IPS DF 4.7 (cell line): Measurements from ENCODE around the gene CDH18.

Experiments
- DNase-seq: peaks from one replicate; pipeline ENCODE4 v3.0.0-alpha.2; 2013; ENCODE audit warnings: low spot score; ENCODE audit errors: extremely low read depth

CDH18 gene

DNA sequence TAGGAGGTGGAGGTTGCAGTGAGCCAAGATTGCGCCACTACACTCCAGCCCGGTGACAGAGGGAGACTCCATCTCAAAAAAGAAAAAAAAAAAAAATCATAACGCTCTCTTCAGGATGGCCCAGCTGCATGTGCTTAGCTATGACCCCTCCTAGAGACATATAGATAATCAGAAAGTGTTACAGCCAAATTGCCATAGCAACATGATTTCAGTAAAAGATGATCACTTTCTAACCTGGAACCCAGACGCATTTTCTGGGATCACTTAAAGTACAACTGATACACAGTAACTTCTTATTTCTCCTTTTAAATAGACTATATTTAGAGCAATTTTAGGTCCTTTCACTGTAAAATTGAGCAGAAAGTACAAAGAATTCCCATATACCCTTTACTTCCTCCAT, 372.9 kb downstream of the CDH18 start:
- no peak for DNase-seq

DNA sequence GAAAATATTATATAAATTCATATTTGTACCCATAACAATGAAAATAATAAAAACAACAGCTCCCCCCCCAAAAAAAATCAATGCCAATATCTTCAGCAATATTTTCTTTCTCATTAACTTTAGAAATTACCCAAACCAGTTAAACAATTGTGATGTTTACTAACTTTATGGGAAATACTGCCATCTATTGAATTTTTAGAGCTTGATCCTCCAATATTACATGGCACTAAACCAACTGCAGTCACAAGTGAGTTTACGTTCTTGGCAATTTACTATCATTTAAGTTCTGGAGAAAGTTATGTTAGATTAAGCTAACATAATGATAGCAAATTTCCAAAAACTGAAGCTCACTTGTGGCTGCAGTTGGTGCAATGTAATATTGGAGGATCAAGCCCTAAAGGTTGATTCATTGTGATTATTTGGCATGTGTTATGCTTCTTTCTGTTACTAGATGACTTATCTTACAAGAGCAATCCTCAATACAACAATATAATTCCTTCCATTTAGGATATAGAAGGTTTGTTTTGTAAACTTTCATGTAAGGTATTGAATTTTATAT, 379.5 kb downstream of the CDH18 start:
- no peak for DNase-seq

GRCh38 chr5:19605846-19606407, 382.1 kb downstream of the CDH18 start:
- DNase-seq, result no peak

DNA sequence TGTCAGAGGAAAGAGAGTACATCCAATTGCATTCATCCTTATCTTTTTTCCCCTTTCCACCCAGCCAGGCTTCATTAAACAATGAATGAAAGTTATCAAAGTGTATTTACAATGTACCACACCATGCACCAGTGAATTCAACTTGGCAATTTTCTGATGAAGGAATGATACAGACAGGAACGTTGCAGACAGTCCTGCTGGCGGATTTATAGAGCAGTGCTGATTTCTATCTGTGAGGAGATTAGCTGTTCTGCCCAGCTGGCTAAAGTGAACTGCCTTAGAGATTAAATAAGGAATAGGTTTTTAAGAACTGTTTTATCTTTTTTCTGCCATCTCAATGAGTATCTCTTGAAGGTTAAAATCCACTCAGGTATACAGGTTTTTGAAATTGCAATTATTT, 403.9 kb downstream of the CDH18 start:
- DNase-seq, result no peak

DNA sequence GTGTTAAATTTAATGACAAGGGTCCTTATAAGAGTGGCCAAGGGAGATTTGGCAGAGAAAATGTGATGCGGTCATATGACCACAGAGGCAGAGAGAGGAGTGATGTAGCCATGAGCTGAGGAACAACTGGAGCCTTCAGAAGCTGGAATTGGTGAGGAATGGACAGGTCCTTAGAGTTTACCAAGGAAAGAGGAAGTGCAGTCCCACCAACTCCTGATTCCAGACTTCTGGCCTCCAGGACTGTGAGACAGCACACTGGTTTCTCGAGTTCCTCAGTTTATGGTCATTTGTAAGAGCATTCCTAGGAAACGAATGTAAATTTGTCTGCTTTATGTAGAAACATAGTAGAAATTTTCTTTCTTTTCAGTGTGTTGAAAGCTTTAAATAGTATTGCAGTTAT, 410.1 kb downstream of the CDH18 start:
- no peak for DNase-seq

DNA sequence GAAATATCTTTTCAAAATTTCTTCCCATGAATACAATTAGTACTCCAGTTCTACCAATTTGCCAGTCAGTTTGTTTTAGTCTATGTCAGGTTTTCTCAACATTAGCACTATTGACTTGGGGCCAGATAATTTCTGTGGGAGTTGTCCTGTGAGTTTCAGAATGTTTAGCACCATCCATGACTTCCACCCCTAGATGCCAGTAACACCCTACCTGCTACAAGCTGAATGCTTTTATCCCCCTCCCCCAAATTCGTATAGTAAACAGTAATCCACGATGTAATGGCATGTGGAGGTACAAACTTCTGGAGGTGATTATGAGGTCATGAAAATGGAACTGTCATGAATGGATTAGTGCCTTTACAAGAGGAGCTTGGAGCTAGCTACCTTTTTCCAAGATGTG, 420.0 kb downstream of the CDH18 start:
- no peak for DNase-seq

- DNase-seq, result no peak
Observed at GRCh38 chr5:19565466-19565865, 422.5 kb downstream of the CDH18 start.

DNA sequence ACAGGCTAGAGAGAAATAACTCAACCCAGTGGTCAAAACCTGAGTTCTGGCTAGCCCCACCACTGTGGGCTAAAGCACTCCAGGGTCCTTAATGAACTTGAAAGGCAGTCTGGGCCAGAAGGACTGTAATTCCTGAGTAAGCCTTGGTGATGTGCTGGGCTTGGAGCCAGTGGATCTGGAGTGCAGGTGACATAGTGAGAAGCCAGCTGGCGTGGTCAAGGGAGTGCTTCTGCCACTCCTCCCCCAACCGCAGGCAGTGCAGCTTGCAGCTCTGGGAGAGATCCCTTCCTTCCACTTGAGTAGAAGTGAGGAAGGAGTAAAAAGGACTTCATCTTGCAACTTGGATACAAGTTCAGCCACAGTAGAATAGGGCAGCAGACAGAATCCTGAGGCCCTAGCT, 424.0 kb downstream of the CDH18 start:
- DNase-seq, result no peak

GRCh38 chr5:19555876-19556275, 432.1 kb downstream of the CDH18 start:
- no peak for DNase-seq

DNA sequence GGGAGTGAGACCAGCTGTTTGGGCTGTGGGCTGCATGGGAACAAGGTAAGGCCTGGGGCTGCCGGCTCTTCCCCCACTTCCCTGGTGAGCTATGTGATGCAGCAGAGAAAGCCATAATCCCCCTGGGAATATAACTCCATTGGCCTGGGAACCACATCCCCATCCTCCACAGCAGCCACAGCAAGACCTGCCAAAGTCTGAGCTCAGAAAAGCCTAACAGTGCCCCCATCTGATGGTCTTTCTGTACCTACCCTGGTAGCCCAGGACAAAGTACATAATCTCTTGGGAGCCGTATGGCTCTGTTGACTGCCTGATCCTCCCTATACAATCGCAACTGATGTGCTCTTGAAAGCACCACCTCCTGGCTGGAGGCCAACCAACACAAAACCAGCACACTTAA, 432.6 kb downstream of the CDH18 start:
- no peak for DNase-seq

- no peak for DNase-seq
Observed at GRCh38 chr5:19554524-19554923, 433.5 kb downstream of the CDH18 start.

- DNase-seq, result no peak
Observed at GRCh38 chr5:19547640-19548039, 440.4 kb downstream of the CDH18 start.

GRCh38 chr5:19546521-19546920, 441.5 kb downstream of the CDH18 start:
- DNase-seq, result no peak

DNA sequence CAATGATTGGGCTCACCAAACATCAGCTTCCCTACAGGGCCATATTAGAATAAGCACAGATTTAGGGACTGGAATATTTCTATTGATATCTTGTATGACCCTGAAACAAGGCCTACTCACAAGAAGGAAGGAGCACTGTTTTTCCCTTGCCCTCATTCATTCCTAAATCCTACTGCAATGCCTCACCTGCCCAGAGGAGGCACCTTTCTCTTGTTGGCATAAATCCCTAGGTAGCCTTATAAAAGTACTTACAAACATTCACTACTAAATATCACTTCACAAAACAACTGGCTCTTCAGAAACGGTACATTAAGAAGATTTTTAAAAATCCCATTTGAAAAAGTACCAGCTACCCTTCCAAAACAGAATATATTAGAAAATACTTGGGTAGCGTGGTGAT, 449.4 kb downstream of the CDH18 start:
- no peak for DNase-seq

- no peak for DNase-seq
Observed at GRCh38 chr5:19536387-19536786, 451.6 kb downstream of the CDH18 start.

GRCh38 chr5:19534751-19535150, 453.2 kb downstream of the CDH18 start:
- no peak for DNase-seq

GRCh38 chr5:19532936-19533335, 455.1 kb downstream of the CDH18 start:
- DNase-seq, result no peak

GRCh38 chr5:19531374-19531952, 456.5 kb downstream of the CDH18 start:
- DNase-seq, result no peak

GRCh38 chr5:19519448-19519847, 468.6 kb downstream of the CDH18 start:
- no peak for DNase-seq

DNA sequence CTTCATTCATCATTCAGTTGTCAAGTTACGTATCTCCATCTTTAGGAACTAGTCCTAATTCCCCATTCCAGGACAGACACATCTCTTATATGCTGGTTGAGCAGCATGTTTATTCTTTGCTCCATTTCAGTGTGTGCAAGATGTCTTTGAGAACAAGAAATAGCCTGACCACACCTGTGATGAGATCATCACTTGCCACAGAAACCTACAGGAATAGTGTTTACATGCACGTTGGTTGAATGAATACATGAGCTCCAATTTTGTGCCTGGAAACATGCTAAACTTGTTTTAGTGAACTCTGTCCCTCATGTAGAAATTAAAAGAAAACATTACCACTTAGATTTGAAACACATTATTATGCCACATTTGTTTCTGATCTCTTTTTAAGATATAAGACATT, 489.1 kb downstream of the CDH18 start:
- DNase-seq, result no peak

DNA sequence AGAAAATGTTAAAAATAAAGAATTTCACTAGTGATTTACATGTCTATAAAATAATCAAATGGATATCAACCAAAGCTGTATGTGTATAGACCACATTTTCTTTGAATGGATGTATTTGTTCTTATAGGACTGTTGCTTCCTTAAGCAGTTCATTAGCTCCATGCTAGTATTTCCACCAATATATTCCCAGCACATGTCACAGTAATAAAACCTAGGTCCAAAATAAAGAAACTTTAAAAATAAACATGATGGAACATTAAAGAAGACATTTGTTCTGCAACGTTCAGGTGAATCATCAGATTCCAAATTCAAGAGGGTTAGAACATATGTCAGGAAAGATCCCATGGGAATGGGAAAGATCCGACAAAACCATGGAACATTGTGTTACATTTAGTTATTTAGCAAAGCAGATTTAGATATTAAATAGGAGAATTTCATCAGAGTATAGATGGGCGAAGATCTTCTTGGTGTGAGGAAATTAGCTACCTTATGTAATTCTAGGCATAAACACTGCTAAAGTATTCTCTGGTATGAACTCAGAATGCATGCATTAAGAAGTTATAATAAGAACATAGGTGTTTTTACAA, 490.7 kb downstream of the CDH18 start:
- DNase-seq, result no peak

GRCh38 chr5:19496056-19496455, 491.9 kb downstream of the CDH18 start:
- DNase-seq, result no peak

DNA sequence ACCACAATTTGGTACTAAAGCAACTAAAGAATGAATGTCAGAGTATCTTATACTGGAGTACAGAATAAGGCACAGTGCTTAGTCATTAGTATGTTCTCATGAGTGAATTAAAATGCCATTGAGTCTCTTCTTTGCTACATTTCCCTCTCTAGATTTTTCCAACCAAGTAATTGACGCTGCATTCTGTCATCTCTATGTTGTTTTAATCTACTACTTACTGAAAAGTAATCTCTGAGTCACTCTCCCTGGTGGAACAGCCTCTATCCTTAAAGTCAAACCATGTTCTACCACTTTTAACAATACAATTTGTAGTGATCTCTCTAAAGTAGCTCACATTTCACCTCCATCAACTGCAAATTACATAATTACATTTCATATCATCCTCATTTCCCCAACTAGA, 495.1 kb downstream of the CDH18 start:
- DNase-seq, result no peak
